ENCODE data around the gene MFSD2A. TPM values are rescaled to one million over a fixed set of nuclear protein-coding genes. Genes with fewer than 3 reads are reported as not detected.
A peak's percentile ranks its signal among the peaks of the same experiment; 100 is the strongest.

Gene MFSD2A
- total RNA-seq, 1 donor from 2014 or later = 11.1 TPM

DNA sequence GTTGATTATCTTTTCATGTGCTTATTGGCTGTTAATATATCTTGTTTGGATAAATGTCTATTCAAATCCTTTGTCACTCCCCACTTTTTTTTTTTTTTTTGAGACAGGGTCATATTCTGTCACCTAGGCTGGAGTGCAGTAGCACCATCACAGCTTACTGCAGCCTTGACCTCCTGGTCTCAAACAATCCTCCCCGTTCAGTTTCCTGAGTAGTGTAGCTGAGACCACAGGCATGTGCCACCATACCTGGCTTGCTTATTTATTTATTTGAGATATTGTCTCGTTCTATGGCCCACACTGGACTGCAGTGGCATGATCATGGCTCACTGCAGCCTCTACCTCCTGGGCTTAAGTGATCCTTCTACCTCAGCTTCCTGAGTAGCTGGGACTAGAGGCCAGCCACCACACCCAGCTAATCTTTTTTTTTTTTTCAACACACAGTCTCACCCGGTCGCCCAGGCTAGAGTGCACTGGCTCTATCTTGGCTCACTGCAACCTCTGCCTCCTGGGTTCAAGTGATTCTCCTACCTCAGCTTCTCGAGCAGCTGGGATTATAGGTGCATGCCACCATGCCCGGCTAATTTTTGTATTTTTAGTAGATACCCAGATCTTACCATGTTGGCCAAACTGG lies 39.3 kb upstream of the MFSD2A start:
- no peak for FAIRE-seq
- TF ChIP-seq, protein P1, sequence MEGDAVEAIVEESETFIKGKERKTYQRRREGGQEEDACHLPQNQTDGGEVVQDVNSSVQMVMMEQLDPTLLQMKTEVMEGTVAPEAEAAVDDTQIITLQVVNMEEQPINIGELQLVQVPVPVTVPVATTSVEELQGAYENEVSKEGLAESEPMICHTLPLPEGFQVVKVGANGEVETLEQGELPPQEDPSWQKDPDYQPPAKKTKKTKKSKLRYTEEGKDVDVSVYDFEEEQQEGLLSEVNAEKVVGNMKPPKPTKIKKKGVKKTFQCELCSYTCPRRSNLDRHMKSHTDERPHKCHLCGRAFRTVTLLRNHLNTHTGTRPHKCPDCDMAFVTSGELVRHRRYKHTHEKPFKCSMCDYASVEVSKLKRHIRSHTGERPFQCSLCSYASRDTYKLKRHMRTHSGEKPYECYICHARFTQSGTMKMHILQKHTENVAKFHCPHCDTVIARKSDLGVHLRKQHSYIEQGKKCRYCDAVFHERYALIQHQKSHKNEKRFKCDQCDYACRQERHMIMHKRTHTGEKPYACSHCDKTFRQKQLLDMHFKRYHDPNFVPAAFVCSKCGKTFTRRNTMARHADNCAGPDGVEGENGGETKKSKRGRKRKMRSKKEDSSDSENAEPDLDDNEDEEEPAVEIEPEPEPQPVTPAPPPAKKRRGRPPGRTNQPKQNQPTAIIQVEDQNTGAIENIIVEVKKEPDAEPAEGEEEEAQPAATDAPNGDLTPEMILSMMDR (IDR thresholded peaks at IDR 0.05; ENCODE audit: insufficient read depth, low read length, severe bottlenecking) = no peak
- no peak for DNase-seq (ENCODE audit: low read depth)
- Histone ChIP-seq H3K27me3 (ENCODE audit: control insufficient read depth, insufficient read depth, low read length) (no peaks in the 10 kb centered on the region), H3K36me3 (ENCODE audit: control insufficient read depth, insufficient read depth, low read length) (no peaks in the 10 kb centered on the region), H3K4me3 (ENCODE audit: low read depth, low read length) (no peak overlapping the region)

DNA sequence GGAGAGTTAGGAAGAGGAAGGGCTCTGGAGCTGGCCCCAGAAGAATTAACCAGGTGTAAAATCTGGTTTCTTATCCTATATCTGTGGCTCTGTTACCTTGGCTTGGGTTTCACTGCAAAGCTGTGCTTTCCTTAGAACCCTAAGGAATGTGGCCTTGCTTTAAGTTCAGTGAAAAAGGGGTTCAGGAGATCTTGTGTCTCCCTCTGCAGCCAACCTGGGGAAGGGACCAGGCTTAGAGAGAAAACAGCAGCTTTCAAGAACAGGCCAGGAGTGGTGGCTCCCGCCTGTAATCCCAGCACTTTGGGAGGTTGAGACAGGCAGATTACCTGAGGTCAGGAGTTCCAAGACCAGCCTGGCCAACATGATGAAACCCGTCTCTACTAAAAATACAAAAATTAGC lies 37.1 kb upstream of the MFSD2A start:
- TF ChIP-seq, protein P1 (IDR thresholded peaks at IDR 0.05; ENCODE audit: insufficient read depth, low read length, severe bottlenecking) = peak; percentile 21
- no peak for FAIRE-seq
- Histone ChIP-seq H3K36me3 (ENCODE audit: control insufficient read depth, insufficient read depth, low read length) (no peaks in the 10 kb centered on the region), H3K4me3 (ENCODE audit: low read depth, low read length) (no peak overlapping the region), H3K27me3 (ENCODE audit: control insufficient read depth, insufficient read depth, low read length) (no peaks in the 10 kb centered on the region)
- no peak for DNase-seq (ENCODE audit: low read depth)

DNA sequence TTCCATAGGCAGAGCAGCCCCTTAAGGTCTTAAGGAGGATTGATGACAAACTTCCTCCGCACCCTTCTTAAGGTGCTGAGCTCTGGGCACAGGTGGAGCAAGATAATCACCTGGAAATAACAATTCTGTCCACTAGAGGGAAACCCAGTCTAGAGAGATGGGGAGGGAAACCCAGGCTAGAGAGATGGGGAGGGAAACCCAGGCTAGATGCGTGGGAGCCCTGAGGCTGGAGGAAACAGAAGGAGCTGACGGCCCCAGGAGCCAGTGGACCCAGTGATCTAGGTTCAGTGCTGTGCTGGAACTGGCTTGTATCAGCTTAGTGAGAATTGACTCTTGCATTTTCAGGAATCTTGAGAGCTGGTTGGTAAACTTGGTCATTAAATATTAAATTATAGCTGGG lies 35.4 kb upstream of the MFSD2A start:
- peak; percentile 83 for DNase-seq (ENCODE audit: low read depth)
- no peak for FAIRE-seq
- Histone ChIP-seq H3K27me3 (ENCODE audit: control insufficient read depth, insufficient read depth, low read length) (no peaks in the 10 kb centered on the region), H3K4me3 (ENCODE audit: low read depth, low read length) (no peak overlapping the region), H3K36me3 (ENCODE audit: control insufficient read depth, insufficient read depth, low read length) (no peaks in the 10 kb centered on the region)
- TF ChIP-seq, protein P1 (IDR thresholded peaks at IDR 0.05; ENCODE audit: insufficient read depth, low read length, severe bottlenecking) = peak; percentile 67

GRCh38 chr1:39922251-39922688 lies 32.7 kb upstream of the MFSD2A start:
- H3K27me3 ChIP-seq (ENCODE audit: control insufficient read depth, insufficient read depth, low read length) = no peaks in the 10 kb centered on the region
- no peaks in the 10 kb centered on the region for H3K36me3 ChIP-seq (ENCODE audit: control insufficient read depth, insufficient read depth, low read length)
- TF ChIP-seq, protein P1 (IDR thresholded peaks at IDR 0.05; ENCODE audit: insufficient read depth, low read length, severe bottlenecking) = no peak
- no peak overlapping the region for H3K4me3 ChIP-seq (ENCODE audit: low read depth, low read length)
- FAIRE-seq = no peak
- no peak for DNase-seq (ENCODE audit: low read depth)

DNA sequence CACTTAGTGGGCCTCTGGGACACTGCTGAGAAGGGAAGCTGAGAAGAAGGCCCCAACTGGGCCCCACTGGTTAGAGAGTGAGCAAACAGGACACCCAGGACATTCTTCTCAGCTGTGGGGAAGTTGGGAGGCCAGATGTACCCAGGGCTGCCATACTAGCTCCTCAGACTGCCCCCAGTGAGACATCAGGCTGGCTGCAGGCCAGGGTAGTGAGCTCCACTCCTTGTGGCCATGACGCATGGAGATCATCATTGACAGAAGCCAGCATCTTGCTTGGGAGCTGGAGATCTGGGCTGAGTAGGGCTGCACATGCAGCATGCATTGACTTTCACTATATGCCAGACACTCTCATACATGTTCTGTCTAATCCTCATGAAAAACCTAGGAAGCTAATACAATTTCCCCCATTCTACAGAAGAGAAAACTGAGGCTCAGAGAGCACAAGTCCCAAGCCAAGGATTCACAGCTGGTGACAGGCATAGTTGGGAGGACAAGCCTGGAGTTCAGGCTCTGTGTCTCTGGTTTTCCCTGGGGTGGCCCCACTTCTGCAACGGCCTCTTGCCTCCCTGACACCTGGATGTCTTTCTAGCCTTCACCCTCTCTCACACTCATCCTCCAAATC lies 29.1 kb upstream of the MFSD2A start:
- no peak for FAIRE-seq
- no peak for DNase-seq (ENCODE audit: low read depth)
- TF ChIP-seq, protein P1 (IDR thresholded peaks at IDR 0.05; ENCODE audit: insufficient read depth, low read length, severe bottlenecking) = no peak

More for the DNA sequence above, 29.1 kb upstream of the MFSD2A start:
- Histone ChIP-seq H3K4me3 (ENCODE audit: low read depth, low read length) (no peak overlapping the region), H3K36me3 (ENCODE audit: control insufficient read depth, insufficient read depth, low read length) (no peaks in the 10 kb centered on the region), H3K27me3 (ENCODE audit: control insufficient read depth, insufficient read depth, low read length) (no peaks in the 10 kb centered on the region)
